Epithelial cell of esophagus (primary cell): Measurements from ENCODE around the gene SYNPO2.
"Not testable (repeated sequence)": the region's sequence is repeated elsewhere in the genome, so short reads cannot be mapped to it uniquely, and the experiment has no call there.

Experiments used
- DNase-seq: peaks from one replicate; pipeline ENCODE4 v3.0.0; 2010; ENCODE audit warnings: low read depth
- H3K4me3 ChIP-seq: 2 replicates; pipeline ENCODE4 v1.5.1; 2011; ENCODE audit warnings: mild to moderate bottlenecking, low read length, control low read depth
- CTCF ChIP-seq: IDR thresholded peaks from 2 replicates; pipeline ENCODE4 v1.5.1; 2011; ENCODE audit warnings: low read depth, mild to moderate bottlenecking, low read length, control low read depth, inconsistent platforms; ENCODE audit not compliant: insufficient read depth; ENCODE audit errors: missing control alignments

The SYNPO2 gene

GRCh38 chr4:119050527-119051090 lies 162.0 kb downstream of the SYNPO2 start:
- no peak for TF ChIP-seq CTCF
- H3K4me3 ChIP-seq = no peak overlapping the region
- DNase-seq = peak; percentile 15

- H3K4me3 ChIP-seq = no peak overlapping the region
- DNase-seq = no peak
- TF ChIP-seq CTCF = no peak
Observed at GRCh38 chr4:119053245-119053644, 164.6 kb downstream of the SYNPO2 start.

GRCh38 chr4:119053997-119054396 lies 165.3 kb downstream of the SYNPO2 start:
- no peak for TF ChIP-seq CTCF
- no peak for DNase-seq
- no peak overlapping the region for H3K4me3 ChIP-seq

- TF ChIP-seq CTCF = no peak
- no peak overlapping the region for H3K4me3 ChIP-seq
- no peak for DNase-seq
Observed at GRCh38 chr4:119057417-119057816, 168.8 kb downstream of the SYNPO2 start.

GRCh38 chr4:119059221-119059620 lies 170.6 kb downstream of the SYNPO2 start:
- no peak for TF ChIP-seq CTCF
- H3K4me3 ChIP-seq = no peak overlapping the region
- DNase-seq = no peak

- DNase-seq, H3K4me3 ChIP-seq: not testable (repeated sequence)
Observed at GRCh38 chr4:119067125-119067524, 178.5 kb downstream of the SYNPO2 start.

GRCh38 chr4:119067670-119068360 lies 179.2 kb downstream of the SYNPO2 start:
- not testable (repeated sequence) for H3K4me3 ChIP-seq
- peak; percentile 34 for DNase-seq

- no peak overlapping the region for H3K4me3 ChIP-seq
- no peak for TF ChIP-seq CTCF
- peak; percentile 94 for DNase-seq
Observed at GRCh38 chr4:119068529-119068962, 179.9 kb downstream of the SYNPO2 start.
